Measurements from ENCODE around the gene RECQL5.

The RECQL5 gene

GRCh38 chr17:75590314-75590761 is 76.6 kb downstream of the RECQL5 start:
- TF ChIP-seq FOXA1 (IDR thresholded peaks at IDR 0.05) (no peak), HDGF (IDR thresholded peaks at IDR 0.05; ENCODE audit: borderline replicate concordance) (no peak), L3MBTL2 (conservative IDR thresholded peaks at IDR 0.05) (no peak), NFRKB (IDR thresholded peaks at IDR 0.05) (no peak), TARDBP (IDR thresholded peaks at IDR 0.05) (no peak), SP1 (IDR thresholded peaks at IDR 0.05) (no peak), FOXK2 (IDR thresholded peaks at IDR 0.05) (no peak), ZNF384 (IDR thresholded peaks at IDR 0.05) (no peak), ARNT (IDR thresholded peaks at IDR 0.05) (no peak), ELF4 (IDR thresholded peaks at IDR 0.05) (no peak), SUZ12 (IDR thresholded peaks at IDR 0.05) (no peak), LEF1 (IDR thresholded peaks at IDR 0.05; ENCODE audit: borderline replicate concordance) (no peak), BHLHE40 (IDR thresholded peaks at IDR 0.05; ENCODE audit: borderline replicate concordance) (no peak), CTBP1 (IDR thresholded peaks at IDR 0.05; ENCODE audit: borderline replicate concordance) (no peak), FOXM1 (IDR thresholded peaks at IDR 0.05; ENCODE audit: borderline replicate concordance) (no peak)
- TF ChIP-seq, protein P1, sequence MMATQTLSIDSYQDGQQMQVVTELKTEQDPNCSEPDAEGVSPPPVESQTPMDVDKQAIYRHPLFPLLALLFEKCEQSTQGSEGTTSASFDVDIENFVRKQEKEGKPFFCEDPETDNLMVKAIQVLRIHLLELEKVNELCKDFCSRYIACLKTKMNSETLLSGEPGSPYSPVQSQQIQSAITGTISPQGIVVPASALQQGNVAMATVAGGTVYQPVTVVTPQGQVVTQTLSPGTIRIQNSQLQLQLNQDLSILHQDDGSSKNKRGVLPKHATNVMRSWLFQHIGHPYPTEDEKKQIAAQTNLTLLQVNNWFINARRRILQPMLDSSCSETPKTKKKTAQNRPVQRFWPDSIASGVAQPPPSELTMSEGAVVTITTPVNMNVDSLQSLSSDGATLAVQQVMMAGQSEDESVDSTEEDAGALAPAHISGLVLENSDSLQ (IDR thresholded peaks at IDR 0.05) = no peak
- CTCF ChIA-PET = interaction anchor here (0.8 to 2.5 kb wide), 2 partner anchors 11 to 12 kb away, joined by 3 to 20 read pairs; no protein-coding TSS in a partner anchor
- POLR2A ChIA-PET = interaction anchor here (1.1 to 2.0 kb wide), 4 partner anchors 11 to 319 kb away, joined by 3 to 8 read pairs (median 3); partner anchors contain the start of genes MIF4GD and TSEN54
- no peak for DNase-seq (ENCODE audit: extremely low spot score)

DNA sequence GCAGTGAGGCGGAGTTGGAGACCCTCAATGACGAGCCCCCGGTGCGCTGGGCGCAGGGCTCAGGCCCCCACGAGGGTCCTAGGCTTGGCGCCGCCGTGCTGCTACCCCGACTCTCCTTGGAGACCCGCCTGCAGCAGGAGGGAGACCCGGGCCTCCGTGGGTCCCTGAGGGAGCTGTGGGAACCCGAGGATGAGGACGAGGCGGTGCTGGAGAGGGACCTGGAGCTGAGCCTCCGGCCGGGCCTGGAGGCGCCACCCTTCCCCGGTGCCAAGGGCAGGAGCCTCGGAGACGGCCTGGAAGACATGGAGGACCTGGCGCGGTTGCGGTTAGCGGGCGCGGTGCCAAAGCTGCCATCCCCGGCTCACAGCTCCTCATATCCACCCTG is 77.0 kb downstream of the RECQL5 start:
- ChIA-PET POLR2A (interaction anchor here (1.2 to 2.0 kb wide), 3 partner anchors 11 to 319 kb away, joined by 3 to 8 read pairs (median 3); partner anchors contain the start of genes MIF4GD and TSEN54), CTCF (interaction anchor here (0.8 to 2.5 kb wide), 2 partner anchors 11 to 13 kb away, joined by 3 to 20 read pairs; no protein-coding TSS in a partner anchor)
- no peak for DNase-seq (ENCODE audit: extremely low spot score)
- no peak for TF ChIP-seq TARDBP (IDR thresholded peaks at IDR 0.05)
- no peak for TF ChIP-seq FOXA1 (IDR thresholded peaks at IDR 0.05)
- TF ChIP-seq, protein P1 (IDR thresholded peaks at IDR 0.05) = no peak
- no peak for TF ChIP-seq ZNF384 (IDR thresholded peaks at IDR 0.05)
- TF ChIP-seq NFRKB (IDR thresholded peaks at IDR 0.05) = no peak
- TF ChIP-seq ELF4 (IDR thresholded peaks at IDR 0.05) = no peak
- no peak for TF ChIP-seq LEF1 (IDR thresholded peaks at IDR 0.05; ENCODE audit: borderline replicate concordance)
- no peak for TF ChIP-seq SUZ12 (IDR thresholded peaks at IDR 0.05)

- ChIA-PET CTCF (interaction anchor here (2.5 kb wide), 1 partner anchor 12 kb away, joined by 20 read pairs; no protein-coding TSS in a partner anchor), POLR2A (interaction anchor here (1.0 to 1.3 kb wide), 4 partner anchors 11 to 318 kb away, joined by 3 to 4 read pairs (median 3); partner anchors contain the start of genes MIF4GD and TSEN54)
- no peak for TF ChIP-seq CTBP1 (IDR thresholded peaks at IDR 0.05; ENCODE audit: borderline replicate concordance)
- peak; percentile 67; the same call in 1 of the 2 replicates for TF ChIP-seq FOXM1 (IDR thresholded peaks at IDR 0.05; ENCODE audit: borderline replicate concordance)
- TF ChIP-seq L3MBTL2 (conservative IDR thresholded peaks at IDR 0.05) = peak; percentile 57
- peak; percentile 57; the same call in 1 of the 2 replicates for TF ChIP-seq LEF1 (IDR thresholded peaks at IDR 0.05; ENCODE audit: borderline replicate concordance)
- peak; percentile 67; the same call in 1 of the 2 replicates for TF ChIP-seq ARNT (IDR thresholded peaks at IDR 0.05)
- no peak for TF ChIP-seq HDGF (IDR thresholded peaks at IDR 0.05; ENCODE audit: borderline replicate concordance)
- peak; percentile 100 for DNase-seq (ENCODE audit: extremely low spot score)
These were observed 77.7 kb downstream of the RECQL5 start for GRCh38 chr17:75589012-75589918.

DNA sequence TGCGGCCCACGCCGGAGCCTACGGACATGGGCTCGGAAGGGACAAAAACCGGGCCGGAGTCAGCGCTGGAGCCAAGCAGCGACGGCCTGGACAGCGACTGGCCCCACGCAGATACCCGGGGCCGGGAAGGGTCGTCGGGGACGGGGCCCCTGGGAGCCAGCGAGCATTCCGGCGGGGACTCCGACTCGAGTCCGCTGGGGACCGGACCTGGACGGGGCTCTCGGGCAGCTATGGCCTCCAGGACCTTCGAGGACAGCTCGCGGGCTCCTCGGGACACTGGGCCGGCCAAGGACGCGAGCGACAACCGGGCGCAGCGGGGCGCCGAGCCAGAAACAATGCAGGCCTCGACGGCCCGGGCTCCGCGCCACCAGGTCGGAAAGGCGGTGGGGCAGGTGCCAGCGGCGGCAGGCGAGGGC is 78.3 kb downstream of the RECQL5 start:
- POLR2A ChIA-PET = interaction anchor here (1.0 to 1.2 kb wide), 2 partner anchors 10 to 13 kb away, joined by 3 to 4 read pairs; no protein-coding TSS in a partner anchor
- CTCF ChIA-PET = no interaction called here
- TF ChIP-seq BHLHE40 (IDR thresholded peaks at IDR 0.05; ENCODE audit: borderline replicate concordance) (no peak), CTBP1 (IDR thresholded peaks at IDR 0.05; ENCODE audit: borderline replicate concordance) (no peak), FOXA1 (IDR thresholded peaks at IDR 0.05) (no peak), FOXK2 (IDR thresholded peaks at IDR 0.05) (no peak), ELF4 (IDR thresholded peaks at IDR 0.05) (no peak), TARDBP (IDR thresholded peaks at IDR 0.05) (no peak), L3MBTL2 (conservative IDR thresholded peaks at IDR 0.05) (no peak; the same call in 1 of the 2 replicates)
- DNase-seq (ENCODE audit: extremely low spot score) = no peak

- CTCF ChIA-PET = interaction anchor here (0.6 kb wide), 1 partner anchor 355 kb away, joined by 4 read pairs; no protein-coding TSS in a partner anchor
- POLR2A ChIA-PET = interaction anchor here (1.0 to 1.2 kb wide), 2 partner anchors 10 to 13 kb away, joined by 3 to 4 read pairs; no protein-coding TSS in a partner anchor
- no peak for TF ChIP-seq ARNT (IDR thresholded peaks at IDR 0.05)
- no peak for TF ChIP-seq NFRKB (IDR thresholded peaks at IDR 0.05)
- no peak for TF ChIP-seq ZNF384 (IDR thresholded peaks at IDR 0.05)
- TF ChIP-seq BHLHE40 (IDR thresholded peaks at IDR 0.05; ENCODE audit: borderline replicate concordance) = no peak
- no peak for TF ChIP-seq LEF1 (IDR thresholded peaks at IDR 0.05; ENCODE audit: borderline replicate concordance)
- TF ChIP-seq TARDBP (IDR thresholded peaks at IDR 0.05) = no peak
- TF ChIP-seq SUZ12 (IDR thresholded peaks at IDR 0.05) = no peak
- TF ChIP-seq FOXM1 (IDR thresholded peaks at IDR 0.05; ENCODE audit: borderline replicate concordance) = no peak
- no peak for DNase-seq (ENCODE audit: extremely low spot score)
These were observed 79.0 kb downstream of the RECQL5 start, which contains the start of gene MYO15B for GRCh38 chr17:75587675-75588595. Gene MYO15B, plus strand, starts transcription at chr17:75587800. Its CDS starts 258 bp downstream, at chr17:75588058.

Data from HEK293T (cell line).